Astrocyte (in vitro differentiated cells and primary cell): ENCODE results near the gene TPH2. TPM values are rescaled to one million over a fixed set of nuclear protein-coding genes. Genes with fewer than 3 reads are reported as not detected.

Experiments used
- DNase-seq: peaks from one replicate; pipeline ENCODE4 v3.0.0-alpha.2; 2010; ENCODE audit warnings: low read depth
- FAIRE-seq: peaks from 2 replicates; lab custom pipeline; 2011; peaks lifted over from hg19 to GRCh38; lab: Jason Lieb, UNC
- H2AFZ ChIP-seq: 2 replicates; pipeline ENCODE4 v1.6.0; 2012; ENCODE audit warnings: low read depth, low read length, inconsistent platforms
- H3K27ac ChIP-seq: 2 replicates; pipeline ENCODE4 v1.5.1; 2011; ENCODE audit warnings: low read depth, low read length, inconsistent platforms
- H3K27me3 ChIP-seq: 2 replicates; pipeline ENCODE4 v1.6.0; 2011; ENCODE audit warnings: low read length, inconsistent platforms; ENCODE audit not compliant: insufficient read depth
- H3K36me3 ChIP-seq: 2 replicates; pipeline ENCODE4 v1.5.1; 2011; ENCODE audit warnings: low read length, inconsistent platforms; ENCODE audit not compliant: insufficient read depth
- H3K4me1 ChIP-seq: 2 replicates; pipeline ENCODE4 v1.5.1; 2011; ENCODE audit warnings: low read length, inconsistent platforms; ENCODE audit not compliant: insufficient read depth
- H3K4me2 ChIP-seq: 2 replicates; pipeline ENCODE4 v1.6.0; 2012; ENCODE audit warnings: low read length, inconsistent platforms
- H3K4me3 ChIP-seq: 2 replicates; pipeline ENCODE4 v1.5.1; 2011; ENCODE audit warnings: low read depth, mild to moderate bottlenecking, low read length, inconsistent platforms; ENCODE audit not compliant: insufficient read depth
- H3K79me2 ChIP-seq: 2 replicates; pipeline ENCODE4 v1.6.0; 2012; ENCODE audit warnings: mild to moderate bottlenecking, low read length, inconsistent platforms; ENCODE audit not compliant: insufficient read depth
- H3K9ac ChIP-seq: 2 replicates; pipeline ENCODE4 v1.6.0; 2012; ENCODE audit warnings: mild to moderate bottlenecking, low read length, inconsistent platforms
- H3K9me3 ChIP-seq: 2 replicates; pipeline ENCODE4 v1.5.1; 2012; ENCODE audit warnings: low read depth, mild to moderate bottlenecking, low read length, inconsistent platforms; ENCODE audit not compliant: insufficient read depth
- H4K20me1 ChIP-seq: 2 replicates; pipeline ENCODE4 v1.6.0; 2012; ENCODE audit warnings: low read length, inconsistent platforms; ENCODE audit not compliant: insufficient read depth
- H3K27ac Mint-ChIP-seq: one replicate; pipeline ENCODE4 v1.8.0; 2021; ENCODE audit warnings: mild to moderate bottlenecking, mixed read lengths; ENCODE audit not compliant: unreplicated experiment
- H3K27me3 Mint-ChIP-seq: one replicate; pipeline ENCODE4 v1.8.0; 2021; ENCODE audit warnings: low read depth, mixed read lengths; ENCODE audit not compliant: unreplicated experiment
- H3K36me3 Mint-ChIP-seq: one replicate; pipeline ENCODE4 v1.8.0; 2021; ENCODE audit warnings: low read depth, mixed read lengths; ENCODE audit not compliant: unreplicated experiment
- H3K4me1 Mint-ChIP-seq: one replicate; pipeline ENCODE4 v1.8.0; 2021; ENCODE audit warnings: low read depth, mixed read lengths; ENCODE audit not compliant: unreplicated experiment
- H3K4me3 Mint-ChIP-seq: one replicate; pipeline ENCODE4 v1.8.0; 2021; ENCODE audit warnings: mild to moderate bottlenecking, moderate library complexity, mixed read lengths; ENCODE audit not compliant: unreplicated experiment
- H3K9me3 Mint-ChIP-seq: one replicate; pipeline ENCODE4 v1.8.0; 2021; ENCODE audit warnings: mild to moderate bottlenecking, mixed read lengths; ENCODE audit not compliant: unreplicated experiment
- CTCF ChIP-seq: IDR thresholded peaks from 2 replicates; pipeline ENCODE4 v1.5.1; 2011; ENCODE audit warnings: low read depth, mild to moderate bottlenecking, inconsistent platforms, low read length, moderate library complexity; ENCODE audit not compliant: insufficient read depth
- EZH2 ChIP-seq: IDR thresholded peaks from 2 replicates; pipeline ENCODE4 v1.6.1; 2012; ENCODE audit warnings: mild to moderate bottlenecking, low read length, inconsistent platforms; ENCODE audit not compliant: insufficient read depth
- total RNA-seq: library from RNA; stranded (reverse); gene quantifications from 2 replicates; pipeline ENCODE4 v1.2.1, GENCODE V29; 2021

Gene TPH2
- total RNA-seq, 1 donor from 2014 or later, result 0.30 TPM

- Histone ChIP-seq H3K4me1 (no peaks in the 10 kb centered on the region), H2AFZ (no peak overlapping the region), H3K4me2 (no peak overlapping the region), H3K27me3 (no peaks in the 10 kb centered on the region), H3K9me3 (peaks cover 4% of the 10 kb centered on the region), H3K79me2 (no peaks in the 10 kb centered on the region), H4K20me1 (no peaks in the 10 kb centered on the region), H3K27ac (no peak overlapping the region), H3K36me3 (no peaks in the 10 kb centered on the region), H3K4me3 (no peak overlapping the region), H3K9ac (no peak overlapping the region)
- FAIRE-seq (no peak), DNase-seq (no peak)
- Mint-ChIP-seq H3K9me3 (peaks cover 6% of the 10 kb centered on the region), H3K27me3 (no peaks in the 10 kb centered on the region), H3K4me3 (no peak overlapping the region), H3K4me1 (no peaks in the 10 kb centered on the region), H3K27ac (no peak overlapping the region), H3K36me3 (no peaks in the 10 kb centered on the region)
- TF ChIP-seq CTCF (no peak), EZH2 (no peak)
Measured at GRCh38 chr12:72036393-72036792, 97.7 kb downstream of the TPH2 start.

- DNase-seq (no peak), FAIRE-seq (no peak)
- H3K4me1 Mint-ChIP-seq, result no peaks in the 10 kb centered on the region
- Histone ChIP-seq H3K27ac (no peak overlapping the region), H3K9me3 (peaks cover 4% of the 10 kb centered on the region), H2AFZ (no peak overlapping the region), H4K20me1 (no peaks in the 10 kb centered on the region), H3K4me1 (no peaks in the 10 kb centered on the region), H3K4me2 (no peak overlapping the region), H3K27me3 (no peaks in the 10 kb centered on the region), H3K79me2 (no peaks in the 10 kb centered on the region), H3K9ac (no peak overlapping the region), H3K4me3 (no peak overlapping the region), H3K36me3 (no peaks in the 10 kb centered on the region)
- TF ChIP-seq CTCF (no peak), EZH2 (no peak)
- peaks cover 6% of the 10 kb centered on the region for H3K9me3 Mint-ChIP-seq
- no peaks in the 10 kb centered on the region for H3K27me3 Mint-ChIP-seq
- no peak overlapping the region for H3K4me3 Mint-ChIP-seq
- H3K36me3 Mint-ChIP-seq, result no peaks in the 10 kb centered on the region
- no peak overlapping the region for H3K27ac Mint-ChIP-seq
Measured at GRCh38 chr12:72037006-72037795, 98.6 kb downstream of the TPH2 start.

- Histone ChIP-seq H4K20me1 (no peaks in the 10 kb centered on the region), H3K4me1 (no peaks in the 10 kb centered on the region), H3K27me3 (no peaks in the 10 kb centered on the region), H2AFZ (no peak overlapping the region), H3K9me3 (peaks cover 4% of the 10 kb centered on the region), H3K27ac (no peak overlapping the region), H3K9ac (no peak overlapping the region), H3K36me3 (no peaks in the 10 kb centered on the region), H3K4me3 (no peak overlapping the region), H3K4me2 (no peak overlapping the region), H3K79me2 (no peaks in the 10 kb centered on the region)
- FAIRE-seq, result no peak
- no peak overlapping the region for H3K27ac Mint-ChIP-seq
- no peaks in the 10 kb centered on the region for H3K27me3 Mint-ChIP-seq
- TF ChIP-seq CTCF, result no peak
- TF ChIP-seq EZH2, result no peak
- no peak for DNase-seq
- no peaks in the 10 kb centered on the region for H3K36me3 Mint-ChIP-seq
- H3K4me1 Mint-ChIP-seq, result no peaks in the 10 kb centered on the region
- peaks cover 6% of the 10 kb centered on the region for H3K9me3 Mint-ChIP-seq
- no peak overlapping the region for H3K4me3 Mint-ChIP-seq
Measured at GRCh38 chr12:72041811-72042210, 103.2 kb downstream of the TPH2 start.
